Measurements from ENCODE around the gene ABL2. TPM values are rescaled to one million over a fixed set of nuclear protein-coding genes. Genes with fewer than 3 reads are reported as not detected.
"Not testable (repeated sequence)": the region's sequence is repeated elsewhere in the genome, so short reads cannot be mapped to it uniquely, and the experiment has no call there.

ABL2 gene
- total and polyA plus RNA-seq, 2 donors (not counting 3 experiments of a cell fraction or from before 2014, with no cell fraction given), result 41.8 to 158 TPM

DNA sequence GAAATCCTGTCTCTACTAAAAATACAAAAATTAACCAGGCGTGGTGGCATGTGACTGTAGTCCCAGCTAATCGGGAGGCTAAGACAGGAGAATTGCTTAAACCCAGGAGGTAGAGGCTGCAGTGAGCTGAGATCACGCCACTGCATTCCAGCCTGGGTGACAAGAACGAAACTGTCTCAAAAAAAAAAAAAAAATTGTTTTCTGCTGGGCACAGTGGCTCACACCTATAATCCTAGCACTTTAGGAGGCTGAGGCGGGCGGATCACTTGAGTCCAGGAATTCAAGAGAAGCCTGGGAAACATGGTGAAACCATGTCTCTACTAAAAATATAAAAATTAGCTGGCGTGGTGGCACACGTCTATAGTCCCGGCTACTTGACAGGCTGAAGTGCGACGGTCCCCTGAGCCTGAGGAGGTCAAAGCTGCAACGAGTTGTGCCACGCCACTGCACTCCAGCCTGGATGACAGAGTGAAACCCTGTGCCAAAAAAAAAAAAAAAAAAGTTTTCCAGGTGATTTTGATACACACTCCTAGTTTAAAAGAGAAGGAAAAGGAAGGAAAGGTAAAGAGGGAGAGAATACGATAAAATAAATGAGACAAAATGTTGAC lies 31.7 kb downstream of the ABL2 start:
- no peak for DNase-seq (ENCODE audit: low read depth, low spot score)
- H3K4me2 ChIP-seq (ENCODE audit: insufficient read depth, low read length), result no peak overlapping the region
- no peak for FAIRE-seq
- no peak for TF ChIP-seq CTCF (IDR thresholded peaks at IDR 0.05; ENCODE audit: extremely low read depth in 1 of 2, insufficient read depth in 1 of 2, low read depth in 1 of 2, low read length in 2 of 2)
- TF ChIP-seq GATA2 (IDR thresholded peaks at IDR 0.05; ENCODE audit: insufficient read depth, insufficient read length, low read depth, low read length), result no peak
- no peak for TF ChIP-seq MAX (IDR thresholded peaks at IDR 0.05; ENCODE audit: insufficient read depth, insufficient read length)
- TF ChIP-seq MYC (IDR thresholded peaks at IDR 0.05; ENCODE audit: low read depth, low read length), result no peak
- TF ChIP-seq POLR2AphosphoS5 (IDR thresholded peaks at IDR 0.05; ENCODE audit: insufficient read depth, low read depth, low read length), result no peak
- no peak for TF ChIP-seq JUN (IDR thresholded peaks at IDR 0.05; ENCODE audit: borderline replicate concordance, insufficient read depth, insufficient read length, low read depth)
- TF ChIP-seq EZH2 (IDR thresholded peaks at IDR 0.05; ENCODE audit: borderline replicate concordance, low read depth, low read length, severe bottlenecking), result no peak
- no peak for TF ChIP-seq FOS (IDR thresholded peaks at IDR 0.05; ENCODE audit: borderline replicate concordance, insufficient read depth, low read length)
- no peak for TF ChIP-seq POLR2A (IDR thresholded peaks at IDR 0.05; ENCODE audit: low read depth, low read length)
- intact Hi-C loops (cut with micrococcal nuclease), result no loop called here
- no peak overlapping the region for H3K4me3 ChIP-seq (replicated peaks in 1 of 3; ENCODE audit: insufficient read depth in 1 of 3, low read depth in 1 of 3, low read length in 3 of 3)
- no peaks in the 10 kb centered on the region for H3K9me1 ChIP-seq (replicated peaks; ENCODE audit: control insufficient read depth, extremely low read depth, insufficient read depth, low read length)
- peaks cover 4% of the 10 kb centered on the region for H4K20me1 ChIP-seq (replicated peaks; ENCODE audit: control insufficient read depth, extremely low read depth, insufficient read depth, low read length)
- no peaks in the 10 kb centered on the region for H3K27me3 ChIP-seq (ENCODE audit: control insufficient read depth in 2 of 2, insufficient read depth in 2 of 2, low read length in 2 of 2)
- H3K4me1 ChIP-seq (ENCODE audit: control insufficient read depth, extremely low read depth, insufficient read depth, low read length), result no peaks in the 10 kb centered on the region
- H3K9ac ChIP-seq (replicated peaks; ENCODE audit: extremely low read depth, insufficient read depth, low read length), result no peak overlapping the region
- no peaks in the 10 kb centered on the region for H3K9me3 ChIP-seq (replicated peaks; ENCODE audit: control insufficient read depth, insufficient read depth, low read length)
- no peak overlapping the region for H2AFZ ChIP-seq (ENCODE audit: low read depth, low read length)
- peaks cover 43% of the 10 kb centered on the region for H3K79me2 ChIP-seq (ENCODE audit: control insufficient read depth, insufficient read depth, low read length)
- no peak overlapping the region for H3K27ac ChIP-seq (ENCODE audit: insufficient read depth, low read depth, low read length)
- dilution Hi-C loops (cut with MboI; ENCODE audit: extremely low pct_ligation_motif_present, low sequenced_read_pairs), result no loop called here
- POLR2A ChIA-PET, result interaction anchor here (0.7 kb wide), 1 partner anchor 27 kb away, joined by 4 read pairs; no protein-coding TSS in a partner anchor
- CTCF ChIA-PET, result interaction anchor here (1.6 kb wide), 1 partner anchor 92 kb away, joined by 5 read pairs; no protein-coding TSS in a partner anchor
- BruUV-seq (replicated peaks), result no TSS peak
- no peaks in the 10 kb centered on the region for H3K36me3 ChIP-seq (ENCODE audit: control insufficient read depth in 2 of 2, extremely low read depth in 1 of 2, insufficient read depth in 2 of 2, low read length in 2 of 2)

- POLR2A ChIA-PET; H3K4me3 ChIP-seq (replicated peaks in 1 of 3; ENCODE audit: insufficient read depth in 1 of 3, low read depth in 1 of 3, low read length in 3 of 3); H3K9me3 ChIP-seq (replicated peaks; ENCODE audit: control insufficient read depth, insufficient read depth, low read length); dilution Hi-C loops (cut with MboI; ENCODE audit: extremely low pct_ligation_motif_present, low sequenced_read_pairs); H3K27ac ChIP-seq (ENCODE audit: insufficient read depth, low read depth, low read length); intact Hi-C loops (cut with micrococcal nuclease); H3K27me3 ChIP-seq (ENCODE audit: control insufficient read depth in 2 of 2, insufficient read depth in 2 of 2, low read length in 2 of 2); FAIRE-seq; H3K9ac ChIP-seq (replicated peaks; ENCODE audit: extremely low read depth, insufficient read depth, low read length); H3K36me3 ChIP-seq (ENCODE audit: control insufficient read depth in 2 of 2, extremely low read depth in 1 of 2, insufficient read depth in 2 of 2, low read length in 2 of 2); H3K4me1 ChIP-seq (ENCODE audit: control insufficient read depth, extremely low read depth, insufficient read depth, low read length); H3K9me1 ChIP-seq (replicated peaks; ENCODE audit: control insufficient read depth, extremely low read depth, insufficient read depth, low read length); DNase-seq (ENCODE audit: low read depth, low spot score); H4K20me1 ChIP-seq (replicated peaks; ENCODE audit: control insufficient read depth, extremely low read depth, insufficient read depth, low read length); H3K4me2 ChIP-seq (ENCODE audit: insufficient read depth, low read length); H2AFZ ChIP-seq (ENCODE audit: low read depth, low read length); BruUV-seq (replicated peaks): not testable (repeated sequence)
- peaks cover 43% of the 10 kb centered on the region for H3K79me2 ChIP-seq (ENCODE audit: control insufficient read depth, insufficient read depth, low read length)
- CTCF ChIA-PET, result interaction anchor here (1.2 to 3.3 kb wide), 2 partner anchors 75 to 83 kb away, joined by 3 to 54 read pairs; no protein-coding TSS in a partner anchor
Observed at GRCh38 chr1:179195857-179196256, 33.6 kb downstream of the ABL2 start.

All from endothelial cell of umbilical vein (primary cell).